ENCODE measurements around the gene WDR4. TPM values are rescaled to one million over a fixed set of nuclear protein-coding genes. Genes with fewer than 3 reads are reported as not detected.
"Not testable (repeated sequence)": the region's sequence is repeated elsewhere in the genome, so short reads cannot be mapped to it uniquely, and the experiment has no call there.

WDR4 gene
- total and polyA plus RNA-seq, 4 donors, result 4.6 to 12.9 (median 9.2) TPM

DNA sequence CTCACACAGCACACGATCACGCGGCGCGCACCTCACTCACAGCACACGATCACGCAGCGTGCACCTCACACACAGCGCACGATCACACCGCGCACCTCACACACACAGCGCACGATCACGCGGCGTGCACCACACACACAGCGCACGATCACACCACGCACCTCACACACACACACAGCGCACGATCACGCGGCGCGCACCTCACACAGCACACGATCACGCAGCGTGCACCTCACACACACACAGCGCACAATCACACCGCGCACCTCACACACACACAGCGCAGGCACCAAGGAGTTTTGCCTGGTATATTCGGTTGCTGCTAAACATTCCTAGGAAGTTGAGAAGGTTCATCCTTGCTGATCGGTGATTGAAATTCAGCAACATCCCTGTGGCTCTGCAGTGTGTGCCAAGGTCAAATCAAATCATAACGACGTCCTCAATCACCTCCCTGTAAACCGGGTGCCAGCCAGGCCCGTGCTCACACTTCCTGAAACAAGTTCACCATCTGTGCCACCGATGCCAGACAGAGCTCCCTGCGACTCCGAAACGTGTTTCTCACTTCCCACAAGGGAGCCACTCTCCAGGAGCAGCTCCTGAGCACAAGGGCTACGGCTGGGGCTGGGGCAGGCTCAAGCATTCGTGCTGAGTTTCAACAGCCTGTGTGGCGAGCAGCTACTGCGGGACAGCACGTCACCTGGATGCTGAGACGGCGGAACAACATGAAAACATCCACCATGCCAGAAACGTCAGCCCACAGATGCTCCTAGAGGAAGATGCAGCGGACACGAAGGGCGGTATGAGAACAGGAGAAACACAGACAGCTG, 30.2 kb downstream of the WDR4 start:
- H3K27me3 ChIP-seq (ENCODE audit: control insufficient read depth in 4 of 4, insufficient read depth in 4 of 4, low read length in 3 of 4), result no peaks in the 10 kb centered on the region
- no peaks in the 10 kb centered on the region for H3K9me3 ChIP-seq (ENCODE audit: control insufficient read depth in 4 of 4, low read length in 3 of 4)
- TF ChIP-seq FOXA1 (IDR thresholded peaks at IDR 0.05) (no peak), HNF4A (conservative IDR thresholded peaks at IDR 0.05) (no peak), HNF4G (IDR thresholded peaks at IDR 0.05) (no peak), YY1 (IDR thresholded peaks at IDR 0.05) (no peak), TAF1 (conservative IDR thresholded peaks at IDR 0.05) (no peak), EGR1 (IDR thresholded peaks at IDR 0.05; ENCODE audit: low read depth in 2 of 2) (no peak), JUND (IDR thresholded peaks at IDR 0.05) (no peak), RAD21 (IDR thresholded peaks at IDR 0.05) (no peak), SP1 (IDR thresholded peaks at IDR 0.05) (no peak), FOXA2 (IDR thresholded peaks at IDR 0.05) (no peak), RXRA (IDR thresholded peaks at IDR 0.05) (no peak), NR2F2 (IDR thresholded peaks at IDR 0.05) (no peak)
- TF ChIP-seq, protein P1, sequence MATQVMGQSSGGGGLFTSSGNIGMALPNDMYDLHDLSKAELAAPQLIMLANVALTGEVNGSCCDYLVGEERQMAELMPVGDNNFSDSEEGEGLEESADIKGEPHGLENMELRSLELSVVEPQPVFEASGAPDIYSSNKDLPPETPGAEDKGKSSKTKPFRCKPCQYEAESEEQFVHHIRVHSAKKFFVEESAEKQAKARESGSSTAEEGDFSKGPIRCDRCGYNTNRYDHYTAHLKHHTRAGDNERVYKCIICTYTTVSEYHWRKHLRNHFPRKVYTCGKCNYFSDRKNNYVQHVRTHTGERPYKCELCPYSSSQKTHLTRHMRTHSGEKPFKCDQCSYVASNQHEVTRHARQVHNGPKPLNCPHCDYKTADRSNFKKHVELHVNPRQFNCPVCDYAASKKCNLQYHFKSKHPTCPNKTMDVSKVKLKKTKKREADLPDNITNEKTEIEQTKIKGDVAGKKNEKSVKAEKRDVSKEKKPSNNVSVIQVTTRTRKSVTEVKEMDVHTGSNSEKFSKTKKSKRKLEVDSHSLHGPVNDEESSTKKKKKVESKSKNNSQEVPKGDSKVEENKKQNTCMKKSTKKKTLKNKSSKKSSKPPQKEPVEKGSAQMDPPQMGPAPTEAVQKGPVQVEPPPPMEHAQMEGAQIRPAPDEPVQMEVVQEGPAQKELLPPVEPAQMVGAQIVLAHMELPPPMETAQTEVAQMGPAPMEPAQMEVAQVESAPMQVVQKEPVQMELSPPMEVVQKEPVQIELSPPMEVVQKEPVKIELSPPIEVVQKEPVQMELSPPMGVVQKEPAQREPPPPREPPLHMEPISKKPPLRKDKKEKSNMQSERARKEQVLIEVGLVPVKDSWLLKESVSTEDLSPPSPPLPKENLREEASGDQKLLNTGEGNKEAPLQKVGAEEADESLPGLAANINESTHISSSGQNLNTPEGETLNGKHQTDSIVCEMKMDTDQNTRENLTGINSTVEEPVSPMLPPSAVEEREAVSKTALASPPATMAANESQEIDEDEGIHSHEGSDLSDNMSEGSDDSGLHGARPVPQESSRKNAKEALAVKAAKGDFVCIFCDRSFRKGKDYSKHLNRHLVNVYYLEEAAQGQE (IDR thresholded peaks at IDR 0.05), result no peak
- TF ChIP-seq, protein P2, sequence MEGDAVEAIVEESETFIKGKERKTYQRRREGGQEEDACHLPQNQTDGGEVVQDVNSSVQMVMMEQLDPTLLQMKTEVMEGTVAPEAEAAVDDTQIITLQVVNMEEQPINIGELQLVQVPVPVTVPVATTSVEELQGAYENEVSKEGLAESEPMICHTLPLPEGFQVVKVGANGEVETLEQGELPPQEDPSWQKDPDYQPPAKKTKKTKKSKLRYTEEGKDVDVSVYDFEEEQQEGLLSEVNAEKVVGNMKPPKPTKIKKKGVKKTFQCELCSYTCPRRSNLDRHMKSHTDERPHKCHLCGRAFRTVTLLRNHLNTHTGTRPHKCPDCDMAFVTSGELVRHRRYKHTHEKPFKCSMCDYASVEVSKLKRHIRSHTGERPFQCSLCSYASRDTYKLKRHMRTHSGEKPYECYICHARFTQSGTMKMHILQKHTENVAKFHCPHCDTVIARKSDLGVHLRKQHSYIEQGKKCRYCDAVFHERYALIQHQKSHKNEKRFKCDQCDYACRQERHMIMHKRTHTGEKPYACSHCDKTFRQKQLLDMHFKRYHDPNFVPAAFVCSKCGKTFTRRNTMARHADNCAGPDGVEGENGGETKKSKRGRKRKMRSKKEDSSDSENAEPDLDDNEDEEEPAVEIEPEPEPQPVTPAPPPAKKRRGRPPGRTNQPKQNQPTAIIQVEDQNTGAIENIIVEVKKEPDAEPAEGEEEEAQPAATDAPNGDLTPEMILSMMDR (IDR thresholded peaks at IDR 0.05; ENCODE audit: low read depth, low read length, missing input control), result no peak
- no peak overlapping the region for H3K27ac ChIP-seq (ENCODE audit: low read depth in 1 of 2, low read length in 2 of 2)
- peaks cover 3 to 53% (median 24%) of the 10 kb centered on the region in 4 donors for H3K36me3 ChIP-seq (ENCODE audit: control insufficient read depth in 4 of 4, insufficient read depth in 3 of 4, low read depth in 1 of 4, low read length in 3 of 4)
- WGBS, result 94% methylated on average over 54 of the region's 54 CpGs
- H3K9ac ChIP-seq (ENCODE audit: low read depth in 1 of 2, low read length in 2 of 2), result no peak overlapping the region
- H3K4me3 ChIP-seq (ENCODE audit: low read depth in 1 of 3, low read length in 3 of 3), result no peak overlapping the region
- peaks cover 4 to 17% (median 10%) of the 10 kb centered on the region in 4 donors for H3K4me1 ChIP-seq (ENCODE audit: control insufficient read depth in 4 of 4, insufficient read depth in 4 of 4, low read length in 3 of 4)
- DNase-seq (ENCODE audit: low spot score), result no peak

DNA sequence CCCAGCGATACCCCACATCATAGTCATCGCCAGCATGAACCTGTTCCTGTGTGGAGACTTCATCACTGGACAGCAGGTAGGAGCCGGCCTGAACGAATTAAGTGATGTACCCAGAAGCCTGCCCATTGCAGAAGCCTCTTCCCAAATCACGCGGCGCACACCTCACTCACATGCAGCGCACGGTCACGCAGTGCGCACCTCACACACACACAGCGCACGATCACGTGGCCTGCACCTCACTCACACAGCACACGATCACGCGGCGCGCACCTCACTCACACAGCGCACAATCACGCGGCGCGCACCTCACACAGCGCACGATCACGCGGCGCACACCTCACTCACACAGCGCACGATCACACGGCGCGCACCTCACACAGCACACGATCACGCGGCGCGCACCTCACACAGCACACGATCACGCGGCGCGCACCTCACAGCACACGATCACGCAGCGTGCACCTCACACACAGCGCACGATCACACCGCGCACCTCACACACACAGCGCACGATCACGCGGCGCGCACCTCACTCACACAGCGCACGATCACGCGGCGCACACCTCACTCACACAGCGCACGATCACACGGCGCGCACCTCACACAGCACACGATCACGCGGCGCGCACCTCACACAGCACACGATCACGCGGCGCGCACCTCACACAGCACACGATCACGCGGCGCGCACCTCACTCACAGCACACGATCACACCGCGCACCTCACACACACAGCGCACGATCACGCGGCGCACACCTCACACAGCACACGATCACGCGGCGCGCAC, 31.0 kb downstream of the WDR4 start:
- not testable (repeated sequence) for H3K4me3 ChIP-seq (ENCODE audit: low read depth in 1 of 3, low read length in 3 of 3); H3K9ac ChIP-seq (ENCODE audit: low read depth in 1 of 2, low read length in 2 of 2); H3K9me3 ChIP-seq (ENCODE audit: control insufficient read depth in 4 of 4, low read length in 3 of 4); DNase-seq (ENCODE audit: low spot score); H3K27me3 ChIP-seq (ENCODE audit: control insufficient read depth in 4 of 4, insufficient read depth in 4 of 4, low read length in 3 of 4); H3K27ac ChIP-seq (ENCODE audit: low read depth in 1 of 2, low read length in 2 of 2)
- peaks cover 0 to 46% (median 19%) of the 10 kb centered on the region in 4 donors for H3K36me3 ChIP-seq (ENCODE audit: control insufficient read depth in 4 of 4, insufficient read depth in 3 of 4, low read depth in 1 of 4, low read length in 3 of 4)
- peaks cover 4 to 19% (median 10%) of the 10 kb centered on the region in 4 donors for H3K4me1 ChIP-seq (ENCODE audit: control insufficient read depth in 4 of 4, insufficient read depth in 4 of 4, low read length in 3 of 4)
- WGBS, result 96% methylated on average over 68 of the region's 95 CpGs

All from liver (tissue), 9 donors.